Measurements from ENCODE around the gene NTF4. TPM values are rescaled to one million over a fixed set of nuclear protein-coding genes. Genes with fewer than 3 reads are reported as not detected.
A peak's percentile ranks its signal among the peaks of the same experiment; 100 is the strongest.

NTF4 gene
- total and polyA plus RNA-seq, 2 of the 8 experiments (the other 6 are each of a cell fraction or from before 2014, with no cell fraction given): 3.1 to 6.5 TPM

GRCh38 chr19:49057636-49058234, 6.9 kb downstream of the NTF4 start, which contains the start of gene CGB7:
TSS of gene CGB7 (minus strand) at chr19:49057749. CDS start at chr19:49055375, 2,374 bp downstream.
- H3K4me1 ChIP-seq (replicated peaks in 1 of 4; ENCODE audit: control insufficient read depth in 3 of 4, insufficient read depth in 4 of 4, low read length in 3 of 4): peaks cover 0 to 11% (median 9%) of the 10 kb centered on the region in 4 experiments; a peak in 6 of 7 replicates
- H2BK12ac ChIP-seq (ENCODE audit: low read depth, low read length): no peak within 1 kb of the TSS
- no peak within 1 kb of the TSS for H3K14ac ChIP-seq (ENCODE audit: insufficient read length)
- H4K20me1 ChIP-seq (replicated peaks in 1 of 2; ENCODE audit: control insufficient read depth in 1 of 2, insufficient read depth in 2 of 2, low read length in 2 of 2): peaks cover 0 to 2% of the 10 kb centered on the region in 2 experiments
- H3K27ac ChIP-seq (ENCODE audit: low read depth, low read length): no peak within 1 kb of the TSS
- H3K79me1 ChIP-seq (ENCODE audit: low read depth, low read length): no peaks in the 10 kb centered on the region
- WGBS, 2 experiments (ENCODE audit: extremely low coverage in 1 of 2, insufficient coverage in 1 of 2, insufficient read length in 1 of 2, insufficient replicate concordance in 2 of 2, low coverage in 1 of 2, low lambda C conversion rate in 2 of 2, missing lambda C conversion rate in 1 of 2): 14% methylated on average over 31 of the region's 38 CpGs; no CpG with 5 or more reads in 1 of the 2 experiments
- ChIA-PET CTCF (ENCODE audit: partially characterized antibody) (interaction anchor here (0.6 to 1.3 kb wide), 8 partner anchors 12 to 160 kb away, joined by 3 to 6 read pairs (median 4); partner anchors contain the start of gene KCNA7), POLR2A (ENCODE audit: partially characterized antibody) (interaction anchor here (0.6 to 2.1 kb wide), 3 partner anchors 10 to 1397 kb away, joined by 3 to 6 read pairs (median 4); no protein-coding TSS in a partner anchor)
- peaks cover 6% of the 10 kb centered on the region; the same call in 1 of the 2 replicates for H3K23me2 ChIP-seq (ENCODE audit: low read depth, low read length)
- H2BK5ac ChIP-seq (ENCODE audit: low read depth, low read length): no peak within 1 kb of the TSS
- H2BK20ac ChIP-seq (ENCODE audit: low read length): no peak within 1 kb of the TSS
- H3K56ac ChIP-seq (replicated peaks; ENCODE audit: insufficient read length, low read depth, low read length): no peak within 1 kb of the TSS
- DNase-seq (ENCODE audit: low read depth in 1 of 2, low spot score in 2 of 2): peak in 1 of 2 experiments; percentile 92
- H4K5ac ChIP-seq (ENCODE audit: insufficient read length, low read depth, low read length): no peak within 1 kb of the TSS
- FAIRE-seq: no peak
- H4K91ac ChIP-seq (replicated peaks; ENCODE audit: insufficient read length, low read length): no peak within 1 kb of the TSS
- peak within 1 kb of the TSS; percentile 36 to 64 (median 50) for H3K4me3 ChIP-seq (ENCODE audit: extremely low read depth in 1 of 4, insufficient read depth in 2 of 4, low read depth in 3 of 4, low read length in 4 of 4)
- no peak within 1 kb of the TSS for H2AK5ac ChIP-seq (ENCODE audit: low read depth, low read length)
- peak within 1 kb of the TSS; percentile 33; the same call in 1 of the 2 replicates for H2AFZ ChIP-seq (ENCODE audit: low read length)
- H3K23ac ChIP-seq (ENCODE audit: insufficient read length): no peak within 1 kb of the TSS
- H3K27me3 ChIP-seq (replicated peaks in 1 of 4; ENCODE audit: control insufficient read depth in 3 of 4, extremely low read depth in 1 of 4, insufficient read depth in 3 of 4, low read length in 3 of 4): peaks cover 10 to 48% (median 44%) of the 10 kb centered on the region in 4 experiments
- H3K9ac ChIP-seq (replicated peaks in 1 of 4; ENCODE audit: extremely low read depth in 1 of 4, low read depth in 3 of 4, low read length in 3 of 4): no peak within 1 kb of the TSS; a peak in 1 of 7 replicates
- no peaks in the 10 kb centered on the region for H3K79me2 ChIP-seq (ENCODE audit: control insufficient read depth in 1 of 2, insufficient read depth in 2 of 2, low read length in 2 of 2)
- no peak within 1 kb of the TSS; the same call in 1 of the 2 replicates for H4K8ac ChIP-seq (ENCODE audit: extremely low read depth, insufficient read depth, low read length)
- H2BK15ac ChIP-seq (ENCODE audit: low read length): no peak within 1 kb of the TSS
- no peaks in the 10 kb centered on the region for H3K36me3 ChIP-seq (ENCODE audit: control insufficient read depth in 2 of 4, insufficient read depth in 4 of 4, low read length in 3 of 4)
- H3K9me3 ChIP-seq (ENCODE audit: insufficient read depth in 2 of 2, low read depth in 1 of 2, low read length in 1 of 2): no peaks in the 10 kb centered on the region
- H2BK120ac ChIP-seq (replicated peaks; ENCODE audit: low read depth, low read length): no peak within 1 kb of the TSS
- H3K4ac ChIP-seq (replicated peaks; ENCODE audit: insufficient read length, low read depth, low read length): no peak within 1 kb of the TSS
- H3K18ac ChIP-seq (ENCODE audit: extremely low read depth, low read length): no peak within 1 kb of the TSS; the same call in none of the 2 replicates
- TF ChIP-seq TAF1 (IDR thresholded peaks at IDR 0.05; ENCODE audit: low read depth, low read length): no peak
- no peak for TF ChIP-seq POLR2AphosphoS5 (IDR thresholded peaks at IDR 0.05; ENCODE audit: low read depth, low read length)
- no peak for TF ChIP-seq ATF2 (IDR thresholded peaks at IDR 0.05; ENCODE audit: low read length)
- TF ChIP-seq ZNF274 (IDR thresholded peaks at IDR 0.05; ENCODE audit: borderline replicate concordance, extremely low read depth, low read length): no peak
- TF ChIP-seq TBP (IDR thresholded peaks at IDR 0.05; ENCODE audit: low read depth, low read length): no peak
- TF ChIP-seq HDAC6 (IDR thresholded peaks at IDR 0.05; ENCODE audit: low read depth, low read length): no peak
- no peak for TF ChIP-seq SP2 (IDR thresholded peaks at IDR 0.05; ENCODE audit: low read length)
- peak within 1 kb of the TSS; percentile 80 to 83 for H3K4me2 ChIP-seq (ENCODE audit: insufficient read depth in 1 of 2, low read depth in 2 of 2, low read length in 2 of 2)

Measured in H1 (cell line).